Measurements from ENCODE around the gene SYT5. TPM values are rescaled to one million over a fixed set of nuclear protein-coding genes. Genes with fewer than 3 reads are reported as not detected.
A peak's percentile ranks its signal among the peaks of the same experiment; 100 is the strongest.
"Not testable (repeated sequence)": the region's sequence is repeated elsewhere in the genome, so short reads cannot be mapped to it uniquely, and the experiment has no call there.

The SYT5 gene
- total and polyA plus RNA-seq, 2 donors from 2014 or later, result not detected

GRCh38 chr19:55173186-55173713, 6.8 kb downstream of the SYT5 start:
- peak in 1 of 5 donors; percentile 67 for DNase-seq
- TF ChIP-seq, protein P1, sequence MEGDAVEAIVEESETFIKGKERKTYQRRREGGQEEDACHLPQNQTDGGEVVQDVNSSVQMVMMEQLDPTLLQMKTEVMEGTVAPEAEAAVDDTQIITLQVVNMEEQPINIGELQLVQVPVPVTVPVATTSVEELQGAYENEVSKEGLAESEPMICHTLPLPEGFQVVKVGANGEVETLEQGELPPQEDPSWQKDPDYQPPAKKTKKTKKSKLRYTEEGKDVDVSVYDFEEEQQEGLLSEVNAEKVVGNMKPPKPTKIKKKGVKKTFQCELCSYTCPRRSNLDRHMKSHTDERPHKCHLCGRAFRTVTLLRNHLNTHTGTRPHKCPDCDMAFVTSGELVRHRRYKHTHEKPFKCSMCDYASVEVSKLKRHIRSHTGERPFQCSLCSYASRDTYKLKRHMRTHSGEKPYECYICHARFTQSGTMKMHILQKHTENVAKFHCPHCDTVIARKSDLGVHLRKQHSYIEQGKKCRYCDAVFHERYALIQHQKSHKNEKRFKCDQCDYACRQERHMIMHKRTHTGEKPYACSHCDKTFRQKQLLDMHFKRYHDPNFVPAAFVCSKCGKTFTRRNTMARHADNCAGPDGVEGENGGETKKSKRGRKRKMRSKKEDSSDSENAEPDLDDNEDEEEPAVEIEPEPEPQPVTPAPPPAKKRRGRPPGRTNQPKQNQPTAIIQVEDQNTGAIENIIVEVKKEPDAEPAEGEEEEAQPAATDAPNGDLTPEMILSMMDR (IDR thresholded peaks at IDR 0.05; ENCODE audit: borderline replicate concordance, extremely low read depth, insufficient read depth), result no peak
- Histone ChIP-seq H3K9me3 (ENCODE audit: control insufficient read depth in 2 of 3, insufficient read depth in 1 of 3, low read length in 3 of 3) (no peaks in the 10 kb centered on the region), H3K9ac (ENCODE audit: low read length in 3 of 3) (no peak overlapping the region), H3K27me3 (ENCODE audit: control insufficient read depth, insufficient read depth, low read length) (peaks cover 19% of the 10 kb centered on the region), H3K27ac (ENCODE audit: low read depth in 2 of 2, low read length in 2 of 2) (no peak overlapping the region), H3K36me3 (ENCODE audit: control insufficient read depth in 2 of 3, insufficient read depth in 3 of 3, low read length in 3 of 3) (no peaks in the 10 kb centered on the region), H3K4me1 (ENCODE audit: control insufficient read depth in 2 of 3, insufficient read depth in 2 of 3, low read depth in 1 of 3, low read length in 3 of 3) (no peaks in the 10 kb centered on the region), H3K4me3 (ENCODE audit: low read length in 3 of 3) (no peak overlapping the region)
- intact Hi-C loops (cut with DNase I), result no loop called here
- no peak for FAIRE-seq

- DNase-seq (no peak), FAIRE-seq (no peak)
- no peaks in the 10 kb centered on the region for H3K9me3 ChIP-seq (ENCODE audit: control insufficient read depth in 2 of 3, insufficient read depth in 1 of 3, low read length in 3 of 3)
- H3K4me1 ChIP-seq (ENCODE audit: control insufficient read depth in 2 of 3, insufficient read depth in 2 of 3, low read depth in 1 of 3, low read length in 3 of 3), result no peaks in the 10 kb centered on the region
- H3K9ac ChIP-seq (ENCODE audit: low read length in 3 of 3), result no peak overlapping the region
- intact Hi-C loops (cut with DNase I), result no loop called here
- peaks cover 19% of the 10 kb centered on the region for H3K27me3 ChIP-seq (ENCODE audit: control insufficient read depth, insufficient read depth, low read length)
- no peak overlapping the region for H3K27ac ChIP-seq (ENCODE audit: low read depth in 2 of 2, low read length in 2 of 2)
- TF ChIP-seq, protein P1 (IDR thresholded peaks at IDR 0.05; ENCODE audit: borderline replicate concordance, extremely low read depth, insufficient read depth), result no peak
- no peak overlapping the region for H3K4me3 ChIP-seq (ENCODE audit: low read length in 3 of 3)
- no peaks in the 10 kb centered on the region for H3K36me3 ChIP-seq (ENCODE audit: control insufficient read depth in 2 of 3, insufficient read depth in 3 of 3, low read length in 3 of 3)
These were observed 7.3 kb downstream of the SYT5 start for GRCh38 chr19:55172741-55173140.

GRCh38 chr19:55172318-55172717, 7.8 kb downstream of the SYT5 start:
- H3K9me3 ChIP-seq (ENCODE audit: control insufficient read depth in 2 of 3, insufficient read depth in 1 of 3, low read length in 3 of 3); intact Hi-C loops (cut with DNase I); H3K4me1 ChIP-seq (ENCODE audit: control insufficient read depth in 2 of 3, insufficient read depth in 2 of 3, low read depth in 1 of 3, low read length in 3 of 3); DNase-seq; H3K27ac ChIP-seq (ENCODE audit: low read depth in 2 of 2, low read length in 2 of 2); H3K9ac ChIP-seq (ENCODE audit: low read length in 3 of 3); H3K36me3 ChIP-seq (ENCODE audit: control insufficient read depth in 2 of 3, insufficient read depth in 3 of 3, low read length in 3 of 3); FAIRE-seq; H3K4me3 ChIP-seq (ENCODE audit: low read length in 3 of 3): not testable (repeated sequence)
- peaks cover 19% of the 10 kb centered on the region for H3K27me3 ChIP-seq (ENCODE audit: control insufficient read depth, insufficient read depth, low read length)

GRCh38 chr19:55171440-55171839, 8.6 kb downstream of the SYT5 start:
- Histone ChIP-seq H3K4me3 (ENCODE audit: low read length in 3 of 3) (no peak overlapping the region), H3K9ac (ENCODE audit: low read length in 3 of 3) (no peak overlapping the region), H3K36me3 (ENCODE audit: control insufficient read depth in 2 of 3, insufficient read depth in 3 of 3, low read length in 3 of 3) (no peaks in the 10 kb centered on the region), H3K27ac (ENCODE audit: low read depth in 2 of 2, low read length in 2 of 2) (no peak overlapping the region), H3K9me3 (ENCODE audit: control insufficient read depth in 2 of 3, insufficient read depth in 1 of 3, low read length in 3 of 3) (no peaks in the 10 kb centered on the region), H3K4me1 (ENCODE audit: control insufficient read depth in 2 of 3, insufficient read depth in 2 of 3, low read depth in 1 of 3, low read length in 3 of 3) (no peaks in the 10 kb centered on the region), H3K27me3 (ENCODE audit: control insufficient read depth, insufficient read depth, low read length) (peaks cover 17% of the 10 kb centered on the region)
- FAIRE-seq, result no peak
- no peak for DNase-seq
- TF ChIP-seq, protein P1 (IDR thresholded peaks at IDR 0.05; ENCODE audit: borderline replicate concordance, extremely low read depth, insufficient read depth), result no peak
- intact Hi-C loops (cut with DNase I), result no loop called here
